A673 (cell line): ENCODE measurements around the gene CASZ1. TPM values are rescaled to one million over a fixed set of nuclear protein-coding genes. Genes with fewer than 3 reads are reported as not detected.

Source experiments
- BruUV-seq: library from RNA; stranded (reverse); fragments of 400-500 nt; replicated peaks from 2 replicates; lab custom pipeline; 2021; lab: Mats Ljungman, UMichigan
- CTCF ChIA-PET: fragments of 300-600 bp; sonication (Branson Sonifier 250); formaldehyde crosslinking; loops from one replicate; lab custom pipeline; 2022; ENCODE audit warnings: antibody characterized with exemption; lab: Charles Lee
- POLR2A ChIA-PET: fragments of 300-600 bp; sonication (Branson Sonifier 250); formaldehyde crosslinking; loops from one replicate; lab custom pipeline; 2022; ENCODE audit warnings: antibody characterized with exemption; ENCODE audit not compliant: low non-redundant PET; lab: Charles Lee
- DNase-seq: peaks from one replicate; pipeline ENCODE4 v3.0.0-alpha.2; 2015; ENCODE audit warnings: low spot score
- H3K27ac ChIP-seq: fragments of 200-600 bp; sonication (generic); 2 replicates; pipeline ENCODE4 v1.5.1; 2016; ENCODE audit warnings: mixed run types, low read depth, mild to moderate bottlenecking, mixed read lengths, antibody characterized with exemption, low read length; ENCODE audit not compliant: poor library complexity, severe bottlenecking
- H3K27me3 ChIP-seq: fragments of 200-600 bp; sonication (generic); replicated peaks from 2 replicates; pipeline ENCODE4 v1.6.1; 2017; ENCODE audit warnings: mixed run types, low read depth, mild to moderate bottlenecking, mixed read lengths, antibody characterized with exemption, low read length; ENCODE audit not compliant: insufficient read depth, poor library complexity
- H3K36me3 ChIP-seq: fragments of 200-600 bp; sonication (generic); 2 replicates; pipeline ENCODE4 v1.6.1; 2016; ENCODE audit warnings: mixed run types, mild to moderate bottlenecking, mixed read lengths, antibody characterized with exemption, low read length; ENCODE audit not compliant: insufficient read depth, poor library complexity, severe bottlenecking
- H3K4me1 ChIP-seq: fragments of 200-600 bp; sonication (generic); 2 replicates; pipeline ENCODE4 v1.6.1; 2017; ENCODE audit warnings: mixed run types, mild to moderate bottlenecking, mixed read lengths, antibody characterized with exemption, low read length; ENCODE audit not compliant: insufficient read depth, poor library complexity, severe bottlenecking
- H3K4me3 ChIP-seq: fragments of 200-600 bp; sonication (generic); 2 replicates; pipeline ENCODE4 v1.5.1; 2016; ENCODE audit warnings: low read depth, mixed run types, mild to moderate bottlenecking, mixed read lengths, low read length; ENCODE audit not compliant: poor library complexity, severe bottlenecking
- H3K9me3 ChIP-seq: fragments of 200-600 bp; sonication (generic); 2 replicates; pipeline ENCODE4 v1.6.1; 2016; ENCODE audit warnings: mixed run types, low read depth, mild to moderate bottlenecking, mixed read lengths, antibody characterized with exemption, low read length; ENCODE audit not compliant: poor library complexity, severe bottlenecking
- EZH2 ChIP-seq: fragments of 200-600 bp; sonication (generic); IDR thresholded peaks from 2 replicates; pipeline ENCODE4 v1.6.1; 2017; ENCODE audit warnings: borderline replicate concordance, low read depth, mild to moderate bottlenecking, mixed read lengths, antibody characterized with exemption, low read length; ENCODE audit not compliant: poor library complexity, severe bottlenecking
- intact Hi-C: fragments of 100-400 bp; cut with micrococcal nuclease; formaldehyde crosslinking; loops from one replicate; pipeline ENCODE4 v1.10.0; 2022; ENCODE audit not compliant: unreplicated experiment
- total RNA-seq: library from RNA; stranded (reverse); gene quantifications from 2 replicates; pipeline ENCODE4 v1.2.3, GENCODE V29; 2021
- TF ChIP-seq, protein P1 (sequence below): fragments of 300-800, 200-600 bp; sonication (generic); conservative IDR thresholded peaks from 2 replicates; pipeline ENCODE4 v1.5.1; 2017; ENCODE audit warnings: low read depth, mild to moderate bottlenecking, antibody characterized with exemption, low read length, moderate library complexity, mixed read lengths

The CASZ1 gene
- total RNA-seq, 1 experiment from 2014 or later = 1.9 TPM

DNA sequence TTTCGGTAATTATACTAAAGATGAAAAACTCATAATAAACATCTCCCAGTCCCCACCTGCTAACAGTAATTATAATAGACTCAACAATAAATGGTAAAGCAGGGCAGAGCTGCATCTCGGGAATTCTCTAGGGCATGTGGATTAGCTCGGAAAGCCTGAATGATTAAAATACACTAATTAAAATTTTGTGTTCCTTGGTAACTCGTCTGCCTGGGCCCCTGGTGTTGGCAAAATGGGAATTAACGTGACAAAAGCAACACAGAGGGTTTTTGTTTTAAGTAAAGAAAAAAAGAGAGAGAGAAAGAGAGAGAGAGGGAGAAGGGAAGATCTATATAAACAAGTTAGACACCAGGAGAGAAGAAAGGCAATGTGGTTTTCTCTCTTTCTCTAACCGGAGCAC is 62.1 kb downstream of the CASZ1 start:
- BruUV-seq = no TSS peak
- H3K36me3 ChIP-seq = no peaks in the 10 kb centered on the region
- TF ChIP-seq, protein P1, sequence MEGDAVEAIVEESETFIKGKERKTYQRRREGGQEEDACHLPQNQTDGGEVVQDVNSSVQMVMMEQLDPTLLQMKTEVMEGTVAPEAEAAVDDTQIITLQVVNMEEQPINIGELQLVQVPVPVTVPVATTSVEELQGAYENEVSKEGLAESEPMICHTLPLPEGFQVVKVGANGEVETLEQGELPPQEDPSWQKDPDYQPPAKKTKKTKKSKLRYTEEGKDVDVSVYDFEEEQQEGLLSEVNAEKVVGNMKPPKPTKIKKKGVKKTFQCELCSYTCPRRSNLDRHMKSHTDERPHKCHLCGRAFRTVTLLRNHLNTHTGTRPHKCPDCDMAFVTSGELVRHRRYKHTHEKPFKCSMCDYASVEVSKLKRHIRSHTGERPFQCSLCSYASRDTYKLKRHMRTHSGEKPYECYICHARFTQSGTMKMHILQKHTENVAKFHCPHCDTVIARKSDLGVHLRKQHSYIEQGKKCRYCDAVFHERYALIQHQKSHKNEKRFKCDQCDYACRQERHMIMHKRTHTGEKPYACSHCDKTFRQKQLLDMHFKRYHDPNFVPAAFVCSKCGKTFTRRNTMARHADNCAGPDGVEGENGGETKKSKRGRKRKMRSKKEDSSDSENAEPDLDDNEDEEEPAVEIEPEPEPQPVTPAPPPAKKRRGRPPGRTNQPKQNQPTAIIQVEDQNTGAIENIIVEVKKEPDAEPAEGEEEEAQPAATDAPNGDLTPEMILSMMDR = no peak
- no peak for TF ChIP-seq EZH2
- ChIA-PET POLR2A (no interaction called here), CTCF (no interaction called here)
- no peaks in the 10 kb centered on the region for H3K27me3 ChIP-seq
- no peak overlapping the region for H3K4me3 ChIP-seq
- H3K27ac ChIP-seq = no peak overlapping the region
- no peaks in the 10 kb centered on the region for H3K9me3 ChIP-seq
- intact Hi-C loops = no loop called here
- peaks cover 12% of the 10 kb centered on the region for H3K4me1 ChIP-seq
- no peak for DNase-seq

DNA sequence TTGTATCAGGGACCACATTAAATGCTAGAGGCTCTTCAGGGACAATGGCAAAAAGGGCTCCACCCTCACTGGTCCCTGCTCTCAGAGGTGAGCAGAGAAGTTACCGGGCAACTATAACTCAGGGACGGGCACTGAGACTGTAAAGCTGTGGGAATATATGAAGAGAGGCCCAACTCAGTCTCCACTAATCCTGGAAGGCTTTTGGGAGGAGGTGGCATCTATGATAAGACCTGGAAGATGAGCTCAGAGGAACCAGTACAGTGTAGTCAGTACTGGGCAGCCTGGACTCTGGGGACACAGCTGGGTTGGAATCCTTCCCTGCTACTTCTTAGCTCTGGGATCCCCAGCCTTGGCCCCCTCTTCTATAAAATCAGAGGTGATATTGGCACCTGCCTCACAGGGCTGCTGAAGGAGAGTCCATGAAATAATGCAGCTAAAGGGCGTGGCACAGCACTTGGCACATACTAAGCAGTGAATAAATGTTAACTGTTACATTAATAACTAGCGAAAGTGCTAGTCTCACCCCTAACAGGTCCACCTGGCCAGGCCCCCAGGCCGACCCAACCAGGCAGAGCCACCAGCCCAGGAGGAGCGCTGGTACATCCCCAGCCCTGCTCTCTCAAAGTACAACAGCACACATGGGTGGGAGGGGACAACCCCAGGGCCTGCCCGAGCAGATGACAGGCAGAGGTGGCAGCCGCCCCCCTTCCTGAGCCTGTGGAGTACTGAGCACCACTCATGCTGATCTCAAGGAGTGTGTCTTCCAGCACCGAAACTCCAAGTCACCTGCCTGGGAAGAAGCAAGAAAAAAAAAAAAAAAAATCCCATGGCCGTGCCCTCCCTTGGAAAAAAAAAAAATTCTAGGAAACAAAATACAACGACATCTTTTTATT is 62.7 kb downstream of the CASZ1 start:
- H3K36me3 ChIP-seq = no peaks in the 10 kb centered on the region
- no peaks in the 10 kb centered on the region for H3K9me3 ChIP-seq
- BruUV-seq = no TSS peak
- CTCF ChIA-PET = no interaction called here
- POLR2A ChIA-PET = no interaction called here
- peaks cover 12% of the 10 kb centered on the region for H3K4me1 ChIP-seq
- H3K27ac ChIP-seq = no peak overlapping the region
- no peaks in the 10 kb centered on the region for H3K27me3 ChIP-seq
- intact Hi-C loops = no loop called here
- TF ChIP-seq, protein P1 = no peak
- TF ChIP-seq EZH2 = no peak
- no peak overlapping the region for H3K4me3 ChIP-seq
- DNase-seq = no peak

DNA sequence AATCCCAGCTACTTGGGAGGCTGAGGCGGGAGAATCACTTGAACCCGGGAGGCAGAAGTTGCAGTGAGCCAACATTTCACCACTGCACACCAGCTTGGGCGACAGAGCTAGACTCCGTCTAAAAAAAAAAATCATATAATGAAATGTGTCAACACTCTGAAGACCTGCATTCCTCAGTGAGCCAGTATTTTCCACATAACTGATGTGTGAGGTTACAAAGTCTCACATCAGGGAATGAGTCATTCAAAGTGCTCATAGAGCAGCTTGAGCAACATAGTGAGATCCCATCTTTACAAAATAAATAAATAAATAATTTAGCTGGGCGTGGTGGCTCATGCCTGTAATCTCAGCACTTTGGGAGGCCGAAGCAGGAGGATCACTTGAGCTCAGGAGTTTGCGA is 65.5 kb downstream of the CASZ1 start:
- Histone ChIP-seq H3K4me3 (no peak overlapping the region), H3K4me1 (peaks cover 14% of the 10 kb centered on the region), H3K27me3 (no peaks in the 10 kb centered on the region), H3K9me3 (no peaks in the 10 kb centered on the region), H3K27ac (no peak overlapping the region), H3K36me3 (no peaks in the 10 kb centered on the region)
- CTCF ChIA-PET = no interaction called here
- TF ChIP-seq, protein P1 = no peak
- TF ChIP-seq EZH2 = no peak
- no peak for DNase-seq
- no TSS peak for BruUV-seq
- POLR2A ChIA-PET = no interaction called here
- intact Hi-C loops = no loop called here
